22Rv1 (cell line): Measurements from ENCODE around the gene HTRA3.

Experiments
- CTCF ChIP-seq: fragments of 450-650 bp; IDR thresholded peaks from 2 replicates; pipeline ENCODE4 v1.5.1; 2017; ENCODE audit warnings: mild to moderate bottlenecking
- ZFX ChIP-seq: fragments of 450-650 bp; IDR thresholded peaks from 2 replicates; pipeline ENCODE4 v1.6.1; 2017; ENCODE audit warnings: antibody characterized with exemption, borderline replicate concordance

GRCh38 chr4:8239226-8239625 lies 30.3 kb upstream of the HTRA3 start:
- TF ChIP-seq CTCF (no peak), ZFX (no peak)
